Heart right ventricle (tissue), 16 donors: ENCODE measurements around the gene PFKL. TPM values are rescaled to one million over a fixed set of nuclear protein-coding genes. Genes with fewer than 3 reads are reported as not detected.

Experiments used
- ATAC-seq, 8 donors: fragments of 200-7000 bp; cut with Tn5 transposase; one replicate each; pipeline ENCODE4 v1.9.1; 2020; ENCODE audit warnings: mild to moderate bottlenecking in 8 of 8, moderate library complexity in 8 of 8, moderate number of reproducible peaks in 1 of 8
- DNase-seq, 2 donors: peaks; one replicate each; pipeline ENCODE4 v3.0.0-alpha.2; 2020
- H3K27ac ChIP-seq, 10 donors: fragments of 200-600 bp; sonication (generic) in 2 of 10; one replicate each; pipeline versions ENCODE4 v1.5.0 to v1.8.0; 2020 to 2022; ENCODE audit warnings: mild to moderate bottlenecking in 3 of 10
- H3K27me3 ChIP-seq, 7 donors: fragments of 200-600 bp; one replicate each; pipeline ENCODE4 v1.8.0; 2021 to 2022; ENCODE audit warnings: mild to moderate bottlenecking in 2 of 7
- H3K36me3 ChIP-seq, 9 donors: fragments of 200-600 bp; sonication (generic) in 1 of 9; one replicate each; pipeline versions ENCODE4 v1.5.0 to v1.8.0; 2020 to 2022; ENCODE audit warnings: mild to moderate bottlenecking in 2 of 9
- H3K4me1 ChIP-seq, 9 donors: fragments of 200-600 bp; sonication (generic) in 1 of 9; one replicate each; pipeline versions ENCODE4 v1.5.0 to v1.8.0; 2020 to 2022; ENCODE audit warnings: mild to moderate bottlenecking in 4 of 9
- H3K4me3 ChIP-seq, 10 donors: fragments of 200-600 bp; sonication (generic) in 2 of 10; one replicate each; pipeline versions ENCODE4 v1.5.0 to v1.8.0; 2020 to 2022; ENCODE audit warnings: mild to moderate bottlenecking in 7 of 10, moderate library complexity in 2 of 10
- H3K9me3 ChIP-seq, 11 donors: fragments of 200-600 bp in 10 of 11; sonication (generic) in 2 of 11; one replicate each; pipeline versions ENCODE4 v1.5.0 to v1.8.0; 2013 to 2022; ENCODE audit warnings: mild to moderate bottlenecking in 2 of 11, control low read depth in 1 of 11, moderate library complexity in 1 of 11
- CTCF ChIP-seq, 9 donors: fragments of 200-600 bp; sonication (generic) in 2 of 9; IDR thresholded peaks; one replicate each; pipeline versions ENCODE4 v1.5.0 to v1.8.0; 2021 to 2022; ENCODE audit warnings: antibody characterized with exemption in 9 of 9, mild to moderate bottlenecking in 5 of 9, moderate library complexity in 1 of 9
- WGBS, 2 donors: extraction: QIAGEN DNeasy Blood & Tissue Kit; methylation state at CpG; one replicate each; pipeline ENCODE4 v1.1.7; 2013; ENCODE audit warnings: inconsistent platforms in 1 of 2; 5-methylcytosine and 5-hydroxymethylcytosine counted together
- intact Hi-C, 10 donors: fragments of 100-400 bp; cut with DNase I; formaldehyde crosslinking; loops; one replicate each; pipeline versions ENCODE4 v1.11.1 to v1.14.2; 2022
- polyA plus RNA-seq, 2 donors: library from polyadenylated mRNA; stranded (reverse); fragments of 200-250 nt; gene quantifications; one replicate each; pipeline ENCODE4 v1.2.3, GENCODE V29; 2013
- total RNA-seq, 10 donors: library from RNA; stranded (reverse); fragmentation: NEBNext Ultra II Directional in 3 of 10; extraction: Animal tissue kit (Norgen Biotek cat#: 25700) in 3 of 10; gene quantifications; one replicate each; pipeline versions ENCODE4 v1.2.1 to v1.2.4, GENCODE V29; 2021 to 2023
- donor health status: Arrhythmogenic right ventricular cardiomyopathy.
- donor health status: ischemic (EF 13 %, LVEDD 7.1; RV severe dilation, severe dysfunction).
- donor health status: healthy with polysubstance abuse.
- donor health status: DM: no; HTN: yes; CAD: no.
- donor health status: DM: no; HTN: no; CAD: no.
- donor health status: ischemic (EF 25% LVEDD 6.9; RV normal size, moderate dysfunction).
- donor health status: ischemic (EF 25% LVEDD 5.7; RV mildly dilated, moderate dysfunction).
- donor health status: healthy.
- donor health status: DM: yes; HTN: yes; CAD: no.
- donor health status: Ischemic cardiomyopathy.
- donor health status: ischemic (EF 35%, LVEDD 5.7; RV mildly dilated, moderate dysfunction).
- donor health status: nonischemic (EF 11% LVEDD 7.7; RV severe dilation, severe dysfunction).
- donor health status: DM: yes; HTN: yes; CAD: no.
- donor health status: PGD.
- donor health status: ischemic (EF 29% LVEDD 5.4; RV normal size, mild dysfunction).
- donor health status: nonischemic (EF 23%, LVEDD 6.1; RV moderate dilation, normal function).

Gene PFKL
- total and polyA plus RNA-seq, 12 donors = 34.7 to 84.4 (median 43.8) TPM

GRCh38 chr21:44321846-44322450 lies 22.1 kb downstream of the PFKL start:
- H3K36me3 ChIP-seq = peaks cover 0 to 100% (median 44%) of the 10 kb centered on the region in 9 donors
- ATAC-seq (no peak), DNase-seq (no peak)
- TF ChIP-seq CTCF (IDR thresholded peaks at IDR 0.05) = no peak
- H3K4me3 ChIP-seq = no peak overlapping the region
- 95 to 98% methylated on average over 22 to 23 of the region's 23 CpGs for WGBS, 2 donors
- no peaks in the 10 kb centered on the region for H3K27me3 ChIP-seq
- H3K27ac ChIP-seq = no peak overlapping the region
- no peaks in the 10 kb centered on the region for H3K9me3 ChIP-seq
- intact Hi-C loops = loop anchor here in 1 of 10 donors (10.0 kb wide), 1 partner anchor 287 kb away; no protein-coding TSS in a partner anchor
- no peaks in the 10 kb centered on the region for H3K4me1 ChIP-seq

- H3K36me3 ChIP-seq = peaks cover 0 to 100% (median 49%) of the 10 kb centered on the region in 9 donors
- no peak overlapping the region for H3K27ac ChIP-seq
- ATAC-seq (no peak), DNase-seq (peak in 1 of 2 donors; percentile 6)
- H3K9me3 ChIP-seq = no peaks in the 10 kb centered on the region
- H3K4me3 ChIP-seq = no peak overlapping the region
- WGBS, 2 donors = 93 to 94% methylated on average over 38 of the region's 38 CpGs
- intact Hi-C loops = loop anchor here in 1 of 10 donors (10.0 kb wide), 1 partner anchor 288 kb away; no protein-coding TSS in a partner anchor
- H3K27me3 ChIP-seq = no peaks in the 10 kb centered on the region
- no peaks in the 10 kb centered on the region for H3K4me1 ChIP-seq
- TF ChIP-seq CTCF (IDR thresholded peaks at IDR 0.05) = no peak
Observed at GRCh38 chr21:44322621-44323325, 22.9 kb downstream of the PFKL start.

- Histone ChIP-seq H3K4me3 (no peak overlapping the region), H3K27ac (no peak overlapping the region), H3K9me3 (no peaks in the 10 kb centered on the region), H3K27me3 (no peaks in the 10 kb centered on the region), H3K36me3 (peaks cover 0 to 100% (median 43%) of the 10 kb centered on the region in 9 donors), H3K4me1 (no peaks in the 10 kb centered on the region)
- ATAC-seq (no peak), DNase-seq (no peak)
- no peak for TF ChIP-seq CTCF (IDR thresholded peaks at IDR 0.05)
- 89 to 92% methylated on average over 20 of the region's 20 CpGs for WGBS, 2 donors
- intact Hi-C loops = loop anchor here in 1 of 10 donors (10.0 kb wide), 1 partner anchor 289 kb away; no protein-coding TSS in a partner anchor
Observed at GRCh38 chr21:44323591-44323990, 23.7 kb downstream of the PFKL start.

GRCh38 chr21:44324106-44324853 lies 24.4 kb downstream of the PFKL start:
- Histone ChIP-seq H3K4me3 (no peak overlapping the region), H3K36me3 (peaks cover 0 to 94% (median 43%) of the 10 kb centered on the region in 9 donors), H3K9me3 (no peaks in the 10 kb centered on the region), H3K4me1 (no peaks in the 10 kb centered on the region), H3K27ac (no peak overlapping the region), H3K27me3 (no peaks in the 10 kb centered on the region)
- DNase-seq = no peak
- intact Hi-C loops = loop anchor here in 1 of 10 donors (10.0 kb wide), 1 partner anchor 289 kb away; no protein-coding TSS in a partner anchor
- 95 to 96% methylated on average over 37 of the region's 37 CpGs for WGBS, 2 donors
- TF ChIP-seq CTCF (IDR thresholded peaks at IDR 0.05) = no peak
- ATAC-seq = no peak
